ENCODE measurements around the gene GTF2A1L. TPM values are rescaled to one million over a fixed set of nuclear protein-coding genes. Genes with fewer than 3 reads are reported as not detected.
"Not testable (repeated sequence)": the region's sequence is repeated elsewhere in the genome, so short reads cannot be mapped to it uniquely, and the experiment has no call there.

The GTF2A1L gene
- total RNA-seq, 2 donors from 2014 or later, result 0.96 to 5.1 TPM

- Histone ChIP-seq H3K36me3 (no peaks in the 10 kb centered on the region), H3K27ac (no peak overlapping the region), H3K4me1 (no peaks in the 10 kb centered on the region), H3K4me3 (no peak overlapping the region), H3K9me3 (no peaks in the 10 kb centered on the region), H3K27me3 (no peaks in the 10 kb centered on the region)
- DNase-seq (ENCODE audit: low spot score), result no peak
- TF ChIP-seq CTCF (IDR thresholded peaks at IDR 0.05), result no peak
Measured at GRCh38 chr2:48613211-48613610, 4.4 kb upstream of the GTF2A1L start.

GRCh38 chr2:48614581-48614980, 3.1 kb upstream of the GTF2A1L start:
- not testable (repeated sequence) for H3K27ac ChIP-seq; H3K4me1 ChIP-seq; H3K4me3 ChIP-seq; H3K9me3 ChIP-seq; H3K27me3 ChIP-seq; H3K36me3 ChIP-seq; DNase-seq (ENCODE audit: low spot score)

- H3K27me3 ChIP-seq, result no peaks in the 10 kb centered on the region
- H3K4me1 ChIP-seq, result no peaks in the 10 kb centered on the region
- H3K9me3 ChIP-seq, result no peaks in the 10 kb centered on the region
- DNase-seq (ENCODE audit: low spot score), result no peak
- H3K4me3 ChIP-seq, result no peak overlapping the region
- no peaks in the 10 kb centered on the region for H3K36me3 ChIP-seq
- no peak overlapping the region for H3K27ac ChIP-seq
- TF ChIP-seq CTCF (IDR thresholded peaks at IDR 0.05), result no peak
Measured at GRCh38 chr2:48619526-48619925, 1.9 kb downstream of the GTF2A1L start.

GRCh38 chr2:48620604-48621003, 2.9 kb downstream of the GTF2A1L start:
- Histone ChIP-seq H3K27me3 (no peaks in the 10 kb centered on the region), H3K9me3 (no peaks in the 10 kb centered on the region), H3K4me1 (no peaks in the 10 kb centered on the region), H3K27ac (no peak overlapping the region), H3K4me3 (no peak overlapping the region), H3K36me3 (no peaks in the 10 kb centered on the region)
- no peak for TF ChIP-seq CTCF (IDR thresholded peaks at IDR 0.05)
- no peak for DNase-seq (ENCODE audit: low spot score)

- DNase-seq (ENCODE audit: low spot score); H3K36me3 ChIP-seq; H3K4me1 ChIP-seq; H3K27ac ChIP-seq; H3K4me3 ChIP-seq; H3K27me3 ChIP-seq; H3K9me3 ChIP-seq: not testable (repeated sequence)
Measured at GRCh38 chr2:48622691-48623090, 5.0 kb downstream of the GTF2A1L start.

GRCh38 chr2:48624696-48625095, 7.0 kb downstream of the GTF2A1L start:
- no peak for TF ChIP-seq CTCF (IDR thresholded peaks at IDR 0.05)
- H3K9me3 ChIP-seq, result no peaks in the 10 kb centered on the region
- no peak overlapping the region for H3K4me3 ChIP-seq
- no peaks in the 10 kb centered on the region for H3K4me1 ChIP-seq
- no peaks in the 10 kb centered on the region for H3K36me3 ChIP-seq
- H3K27ac ChIP-seq, result no peak overlapping the region
- no peaks in the 10 kb centered on the region for H3K27me3 ChIP-seq
- DNase-seq (ENCODE audit: low spot score), result no peak

GRCh38 chr2:48626047-48626446, 8.4 kb downstream of the GTF2A1L start:
- Histone ChIP-seq H3K27ac (no peak overlapping the region), H3K36me3 (no peaks in the 10 kb centered on the region), H3K4me3 (no peak overlapping the region), H3K27me3 (no peaks in the 10 kb centered on the region), H3K9me3 (no peaks in the 10 kb centered on the region), H3K4me1 (no peaks in the 10 kb centered on the region)
- no peak for TF ChIP-seq CTCF (IDR thresholded peaks at IDR 0.05)
- no peak for DNase-seq (ENCODE audit: low spot score)
